ENCODE measurements around the gene CRABP1. TPM values are rescaled to one million over a fixed set of nuclear protein-coding genes. Genes with fewer than 3 reads are reported as not detected.
A peak's percentile ranks its signal among the peaks of the same experiment; 100 is the strongest.

Gene CRABP1
- total RNA-seq, 4 donors from 2014 or later, result 19.6 to 211 (median 105) TPM

GRCh38 chr15:78389738-78390137, 49.6 kb downstream of the CRABP1 start:
- Histone ChIP-seq H3K4me3 (replicated peaks in 1 of 3) (no peak overlapping the region), H3K36me3 (no peaks in the 10 kb centered on the region), H3K27ac (no peak overlapping the region), H3K9me3 (no peaks in the 10 kb centered on the region), H3K27me3 (no peaks in the 10 kb centered on the region), H3K4me1 (peaks cover 0 to 7% of the 10 kb centered on the region in 2 donors)
- intact Hi-C loops (cut with DNase I), result no loop called here
- DNase-seq, result no peak
- WGBS, 2 donors, result 91 to 98% methylated on average over 2 of the region's 2 CpGs
- no peak for TF ChIP-seq CTCF (IDR thresholded peaks at IDR 0.05)

- peaks cover 0 to 7% of the 10 kb centered on the region in 2 donors for H3K4me1 ChIP-seq
- H3K4me3 ChIP-seq (replicated peaks in 1 of 3), result no peak overlapping the region
- no peaks in the 10 kb centered on the region for H3K9me3 ChIP-seq
- no peak for TF ChIP-seq CTCF (IDR thresholded peaks at IDR 0.05)
- TF ChIP-seq POLR2A (IDR thresholded peaks at IDR 0.05), result no peak
- no peak overlapping the region for H3K27ac ChIP-seq
- intact Hi-C loops (cut with DNase I), result no loop called here
- no peak for DNase-seq
- WGBS, 2 donors, result 80 to 85% methylated on average over 1 of the region's 1 CpG
- no peaks in the 10 kb centered on the region for H3K27me3 ChIP-seq
- no peaks in the 10 kb centered on the region for H3K36me3 ChIP-seq
Observed at GRCh38 chr15:78390242-78390641, 50.1 kb downstream of the CRABP1 start.

- no peak for DNase-seq
- Histone ChIP-seq H3K36me3 (no peaks in the 10 kb centered on the region), H3K27me3 (no peaks in the 10 kb centered on the region), H3K4me1 (peaks cover 0 to 7% of the 10 kb centered on the region in 2 donors), H3K27ac (no peak overlapping the region), H3K4me3 (replicated peaks in 1 of 3) (no peak overlapping the region), H3K9me3 (no peaks in the 10 kb centered on the region)
- WGBS, 2 donors, result 94 to 100% methylated on average over 3 of the region's 3 CpGs
- TF ChIP-seq CTCF (IDR thresholded peaks at IDR 0.05), result no peak
- no peak for TF ChIP-seq POLR2A (IDR thresholded peaks at IDR 0.05)
- intact Hi-C loops (cut with DNase I), result no loop called here
Observed at GRCh38 chr15:78390826-78391225, 50.7 kb downstream of the CRABP1 start.

- Histone ChIP-seq H3K4me3 (replicated peaks in 1 of 3) (no peak overlapping the region), H3K27me3 (no peaks in the 10 kb centered on the region), H3K36me3 (no peaks in the 10 kb centered on the region), H3K4me1 (peaks cover 0 to 7% of the 10 kb centered on the region in 2 donors), H3K27ac (no peak overlapping the region), H3K9me3 (no peaks in the 10 kb centered on the region)
- 97 to 98% methylated on average over 3 of the region's 3 CpGs for WGBS, 2 donors
- intact Hi-C loops (cut with DNase I), result no loop called here
- TF ChIP-seq POLR2A (IDR thresholded peaks at IDR 0.05) (no peak), CTCF (IDR thresholded peaks at IDR 0.05) (no peak)
- no peak for DNase-seq
Observed at GRCh38 chr15:78391781-78392180, 51.6 kb downstream of the CRABP1 start.

- Histone ChIP-seq H3K27ac (no peak overlapping the region), H3K9me3 (no peaks in the 10 kb centered on the region), H3K36me3 (no peaks in the 10 kb centered on the region), H3K4me1 (peaks cover 0 to 11% of the 10 kb centered on the region in 2 donors), H3K27me3 (no peaks in the 10 kb centered on the region), H3K4me3 (replicated peaks in 1 of 3) (no peak overlapping the region)
- intact Hi-C loops (cut with DNase I), result no loop called here
- 51 to 63% methylated on average over 2 to 4 of the region's 4 CpGs for WGBS, 2 donors
- DNase-seq, result peak in 1 of 2 donors; percentile 30
- TF ChIP-seq CTCF (IDR thresholded peaks at IDR 0.05) (no peak), POLR2A (IDR thresholded peaks at IDR 0.05) (no peak)
Observed at GRCh38 chr15:78392430-78392829, 52.3 kb downstream of the CRABP1 start.

Measured in thyroid gland (tissue), 4 donors.